Upper lobe of left lung (tissue), 4 donors: ENCODE measurements around the gene FKBP8.

Experiments
- CTCF ChIP-seq, 6 experiments: fragments of 450-650 bp in 4 of 6; fragments of 200-600 bp in 2 of 6; sonication (generic) in 2 of 6; IDR thresholded peaks; one replicate each; pipeline ENCODE4 v1.5.1; 2016 to 2019; ENCODE audit warnings: antibody characterized with exemption in 6 of 6
- EP300 ChIP-seq, 4 donors: sonication (generic); formaldehyde crosslinking; IDR thresholded peaks; one replicate each; pipeline ENCODE4 v1.5.1; 2017; ENCODE audit warnings: antibody characterized with exemption in 4 of 4, control low read depth in 2 of 4
- POLR2A ChIP-seq, 4 donors: fragments of 450-650 bp; IDR thresholded peaks; one replicate each; pipeline ENCODE4 v1.5.1; 2016 to 2017; ENCODE audit warnings: antibody characterized with exemption in 4 of 4, mild to moderate bottlenecking in 2 of 4
- POLR2AphosphoS5 ChIP-seq, 2 donors: sonication (generic); formaldehyde crosslinking; IDR thresholded peaks; one replicate each; pipeline ENCODE4 v1.5.1; 2017; ENCODE audit warnings: antibody characterized with exemption in 2 of 2

GRCh38 chr19:18576383-18576782 is 33.0 kb upstream of the FKBP8 start:
- no peak for TF ChIP-seq POLR2A (IDR thresholded peaks at IDR 0.05)
- TF ChIP-seq POLR2AphosphoS5 (IDR thresholded peaks at IDR 0.05), result no peak
- no peak for TF ChIP-seq CTCF (IDR thresholded peaks at IDR 0.05)
- TF ChIP-seq EP300 (IDR thresholded peaks at IDR 0.05), result no peak
